Measurements from ENCODE around the gene COL11A1.

Gene COL11A1

GRCh38 chr1:102872097-102872496 lies 236.2 kb downstream of the COL11A1 start:
- Histone ChIP-seq H3K9me3 (ENCODE audit: insufficient read depth, low read length, severe bottlenecking) (no peaks in the 10 kb centered on the region), H3K27me3 (ENCODE audit: insufficient read depth, low read length, poor library complexity) (no peaks in the 10 kb centered on the region), H3K4me1 (ENCODE audit: insufficient read depth, low read length) (no peaks in the 10 kb centered on the region), H3K4me3 (ENCODE audit: low read depth in 1 of 2, low read length in 2 of 2) (no peak overlapping the region), H2AFZ (ENCODE audit: low read depth, low read length) (no peak overlapping the region), H3K36me3 (ENCODE audit: insufficient read depth, low read length) (no peaks in the 10 kb centered on the region), H3K79me2 (ENCODE audit: insufficient read depth, low read length) (no peaks in the 10 kb centered on the region), H4K20me1 (ENCODE audit: insufficient read depth, low read length) (no peaks in the 10 kb centered on the region), H3K4me2 (ENCODE audit: insufficient read depth, low read length) (no peak overlapping the region), H3K27ac (ENCODE audit: low read length) (no peak overlapping the region), H3K9ac (ENCODE audit: low read depth, low read length) (no peak overlapping the region)
- ATAC-seq (ENCODE audit: insufficient read depth, low read depth) (no peak), DNase-seq (no peak)
- TF ChIP-seq CTCF (IDR thresholded peaks at IDR 0.05; ENCODE audit: borderline replicate concordance, extremely low read depth, low read length, poor library complexity, severe bottlenecking) (no peak), EZH2 (IDR thresholded peaks at IDR 0.05; ENCODE audit: borderline replicate concordance, low read depth, low read length, severe bottlenecking) (no peak)

DNA sequence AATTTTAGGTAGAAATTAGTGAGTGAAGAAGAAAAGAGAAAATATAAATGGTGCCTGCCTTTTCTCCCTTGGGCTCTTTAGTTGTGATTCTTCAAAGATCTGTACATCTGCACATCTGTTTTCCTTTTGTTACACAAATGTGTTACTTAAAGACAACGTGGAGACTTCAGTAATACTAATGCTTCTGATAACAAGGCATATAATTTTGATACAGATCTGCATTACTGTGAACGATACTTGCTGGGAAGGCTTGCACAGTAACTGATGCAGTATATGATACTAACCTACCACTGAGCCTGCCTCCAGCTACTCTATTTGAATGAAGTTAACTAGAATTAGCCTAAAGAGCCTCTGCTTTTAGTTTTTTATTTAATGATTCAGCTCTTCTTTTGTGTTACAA lies 244.6 kb downstream of the COL11A1 start:
- Histone ChIP-seq H3K9me3 (ENCODE audit: insufficient read depth, low read length, severe bottlenecking) (no peaks in the 10 kb centered on the region), H3K9ac (ENCODE audit: low read depth, low read length) (no peak overlapping the region), H3K36me3 (ENCODE audit: insufficient read depth, low read length) (no peaks in the 10 kb centered on the region), H3K4me2 (ENCODE audit: insufficient read depth, low read length) (no peak overlapping the region), H3K4me1 (ENCODE audit: insufficient read depth, low read length) (no peaks in the 10 kb centered on the region), H3K4me3 (ENCODE audit: low read depth in 1 of 2, low read length in 2 of 2) (no peak overlapping the region), H3K27ac (ENCODE audit: low read length) (no peak overlapping the region), H3K27me3 (ENCODE audit: insufficient read depth, low read length, poor library complexity) (no peaks in the 10 kb centered on the region), H4K20me1 (ENCODE audit: insufficient read depth, low read length) (no peaks in the 10 kb centered on the region), H2AFZ (ENCODE audit: low read depth, low read length) (no peak overlapping the region), H3K79me2 (ENCODE audit: insufficient read depth, low read length) (no peaks in the 10 kb centered on the region)
- TF ChIP-seq EZH2 (IDR thresholded peaks at IDR 0.05; ENCODE audit: borderline replicate concordance, low read depth, low read length, severe bottlenecking) (no peak), CTCF (IDR thresholded peaks at IDR 0.05; ENCODE audit: borderline replicate concordance, extremely low read depth, low read length, poor library complexity, severe bottlenecking) (no peak)
- ATAC-seq (ENCODE audit: insufficient read depth, low read depth) (no peak), DNase-seq (no peak)

DNA sequence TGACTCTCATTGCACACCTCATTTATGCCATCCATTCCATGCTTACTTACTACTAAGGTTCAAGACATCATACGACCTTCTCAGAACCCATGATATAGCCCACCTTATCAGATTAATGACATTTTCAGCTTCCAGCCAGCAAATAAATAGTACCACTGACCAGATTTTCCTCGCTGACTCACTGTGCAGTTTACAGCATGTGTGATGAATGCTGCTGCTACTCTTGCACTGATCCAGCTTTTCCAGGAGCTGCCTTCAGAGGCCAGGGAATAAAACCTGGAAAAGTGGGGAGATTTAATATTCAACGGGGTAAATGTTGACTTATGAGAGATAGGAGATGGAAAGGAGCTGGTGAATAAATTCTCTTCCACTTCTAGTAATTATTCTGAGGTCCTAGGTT lies 247.1 kb downstream of the COL11A1 start:
- no peaks in the 10 kb centered on the region for H3K4me1 ChIP-seq (ENCODE audit: insufficient read depth, low read length)
- no peak for TF ChIP-seq EZH2 (IDR thresholded peaks at IDR 0.05; ENCODE audit: borderline replicate concordance, low read depth, low read length, severe bottlenecking)
- TF ChIP-seq CTCF (IDR thresholded peaks at IDR 0.05; ENCODE audit: borderline replicate concordance, extremely low read depth, low read length, poor library complexity, severe bottlenecking) = no peak
- H3K4me2 ChIP-seq (ENCODE audit: insufficient read depth, low read length) = no peak overlapping the region
- no peak overlapping the region for H2AFZ ChIP-seq (ENCODE audit: low read depth, low read length)
- no peaks in the 10 kb centered on the region for H3K79me2 ChIP-seq (ENCODE audit: insufficient read depth, low read length)
- no peak overlapping the region for H3K27ac ChIP-seq (ENCODE audit: low read length)
- H3K9ac ChIP-seq (ENCODE audit: low read depth, low read length) = no peak overlapping the region
- H3K36me3 ChIP-seq (ENCODE audit: insufficient read depth, low read length) = no peaks in the 10 kb centered on the region
- ATAC-seq (ENCODE audit: insufficient read depth, low read depth) (no peak), DNase-seq (no peak)
- no peak overlapping the region for H3K4me3 ChIP-seq (ENCODE audit: low read depth in 1 of 2, low read length in 2 of 2)
- H4K20me1 ChIP-seq (ENCODE audit: insufficient read depth, low read length) = no peaks in the 10 kb centered on the region
- no peaks in the 10 kb centered on the region for H3K9me3 ChIP-seq (ENCODE audit: insufficient read depth, low read length, severe bottlenecking)
- no peaks in the 10 kb centered on the region for H3K27me3 ChIP-seq (ENCODE audit: insufficient read depth, low read length, poor library complexity)

DNA sequence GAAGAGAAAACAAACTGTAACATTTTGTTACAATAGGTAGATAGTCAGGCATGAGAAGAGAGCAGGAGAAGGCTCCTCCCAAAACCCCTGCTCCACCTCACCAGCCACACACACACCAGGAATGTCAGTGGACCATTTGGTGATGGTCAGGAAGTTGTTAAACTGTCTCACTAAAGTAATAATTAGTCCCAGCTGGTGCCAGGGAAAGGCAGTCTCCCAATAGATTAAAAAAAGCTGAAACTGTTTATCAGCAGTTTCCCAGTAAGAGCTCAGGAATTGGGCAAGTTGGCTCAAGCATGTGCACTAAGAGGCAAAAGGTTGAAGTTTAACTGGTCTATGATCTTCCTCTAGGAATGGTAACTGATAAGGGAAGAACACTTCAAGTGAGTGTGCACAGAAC lies 249.6 kb downstream of the COL11A1 start:
- Histone ChIP-seq H3K36me3 (ENCODE audit: insufficient read depth, low read length) (no peaks in the 10 kb centered on the region), H3K27me3 (ENCODE audit: insufficient read depth, low read length, poor library complexity) (no peaks in the 10 kb centered on the region), H3K4me2 (ENCODE audit: insufficient read depth, low read length) (no peak overlapping the region), H3K4me1 (ENCODE audit: insufficient read depth, low read length) (no peaks in the 10 kb centered on the region), H2AFZ (ENCODE audit: low read depth, low read length) (no peak overlapping the region), H3K9me3 (ENCODE audit: insufficient read depth, low read length, severe bottlenecking) (no peaks in the 10 kb centered on the region), H4K20me1 (ENCODE audit: insufficient read depth, low read length) (no peaks in the 10 kb centered on the region), H3K9ac (ENCODE audit: low read depth, low read length) (no peak overlapping the region), H3K4me3 (ENCODE audit: low read depth in 1 of 2, low read length in 2 of 2) (no peak overlapping the region), H3K79me2 (ENCODE audit: insufficient read depth, low read length) (no peaks in the 10 kb centered on the region), H3K27ac (ENCODE audit: low read length) (no peak overlapping the region)
- DNase-seq (no peak), ATAC-seq (ENCODE audit: insufficient read depth, low read depth) (no peak)
- TF ChIP-seq EZH2 (IDR thresholded peaks at IDR 0.05; ENCODE audit: borderline replicate concordance, low read depth, low read length, severe bottlenecking) (no peak), CTCF (IDR thresholded peaks at IDR 0.05; ENCODE audit: borderline replicate concordance, extremely low read depth, low read length, poor library complexity, severe bottlenecking) (no peak)

Measured in DND-41 (cell line).